ENCODE measurements around the gene NCKAP5.

Gene NCKAP5

GRCh38 chr2:132881546-132881945, 686.7 kb downstream of the NCKAP5 start:
- DNase-seq (ENCODE audit: low read depth, low spot score), result no peak

GRCh38 chr2:132877923-132878322, 690.3 kb downstream of the NCKAP5 start:
- DNase-seq (ENCODE audit: low read depth, low spot score), result no peak

- no peak for DNase-seq (ENCODE audit: low read depth, low spot score)
Observed at GRCh38 chr2:132876745-132877391, 691.4 kb downstream of the NCKAP5 start.

GRCh38 chr2:132875193-132875592, 693.1 kb downstream of the NCKAP5 start:
- no peak for DNase-seq (ENCODE audit: low read depth, low spot score)

GRCh38 chr2:132873738-132874137, 694.5 kb downstream of the NCKAP5 start:
- no peak for DNase-seq (ENCODE audit: low read depth, low spot score)

- DNase-seq (ENCODE audit: low read depth, low spot score), result peak; percentile 35
Observed at GRCh38 chr2:132871831-132872230, 696.4 kb downstream of the NCKAP5 start.

- no peak for DNase-seq (ENCODE audit: low read depth, low spot score)
Observed at GRCh38 chr2:132863961-132864360, 704.3 kb downstream of the NCKAP5 start.

- DNase-seq (ENCODE audit: low read depth, low spot score), result no peak
Observed at GRCh38 chr2:132860220-132860619, 708.0 kb downstream of the NCKAP5 start.

- DNase-seq (ENCODE audit: low read depth, low spot score), result no peak
Observed at GRCh38 chr2:132859590-132859989, 708.7 kb downstream of the NCKAP5 start.

- no peak for DNase-seq (ENCODE audit: low read depth, low spot score)
Observed at GRCh38 chr2:132857319-132857718, 710.9 kb downstream of the NCKAP5 start.

GRCh38 chr2:132850688-132851087, 717.6 kb downstream of the NCKAP5 start:
- no peak for DNase-seq (ENCODE audit: low read depth, low spot score)

- DNase-seq (ENCODE audit: low read depth, low spot score), result no peak
Observed at GRCh38 chr2:132849118-132849517, 719.1 kb downstream of the NCKAP5 start.

- DNase-seq (ENCODE audit: low read depth, low spot score), result no peak
Observed at GRCh38 chr2:132845339-132845738, 722.9 kb downstream of the NCKAP5 start.

GRCh38 chr2:132844585-132844984, 723.7 kb downstream of the NCKAP5 start:
- DNase-seq (ENCODE audit: low read depth, low spot score), result no peak

GRCh38 chr2:132837769-132838168, 730.5 kb downstream of the NCKAP5 start:
- DNase-seq (ENCODE audit: low read depth, low spot score), result peak; percentile 30

GRCh38 chr2:132830321-132830827, 737.9 kb downstream of the NCKAP5 start:
- DNase-seq (ENCODE audit: low read depth, low spot score), result peak; percentile 52

GRCh38 chr2:132825601-132826000, 742.7 kb downstream of the NCKAP5 start:
- DNase-seq (ENCODE audit: low read depth, low spot score), result no peak

- DNase-seq (ENCODE audit: low read depth, low spot score), result no peak
Observed at GRCh38 chr2:132824716-132825115, 743.5 kb downstream of the NCKAP5 start.

- DNase-seq (ENCODE audit: low read depth, low spot score), result peak; percentile 20
Observed at GRCh38 chr2:132816234-132816633, 752.0 kb downstream of the NCKAP5 start.

GRCh38 chr2:132815516-132815915, 752.7 kb downstream of the NCKAP5 start:
- DNase-seq (ENCODE audit: low read depth, low spot score), result no peak

GRCh38 chr2:132814651-132815050, 753.6 kb downstream of the NCKAP5 start:
- no peak for DNase-seq (ENCODE audit: low read depth, low spot score)

- no peak for DNase-seq (ENCODE audit: low read depth, low spot score)
Observed at GRCh38 chr2:132813422-132813821, 754.8 kb downstream of the NCKAP5 start.

GRCh38 chr2:132811148-132811915, 756.9 kb downstream of the NCKAP5 start:
- DNase-seq (ENCODE audit: low read depth, low spot score), result peak; percentile 72

Measured in ELF-1 (cell line).